GM12878 (cell line): ENCODE measurements around the gene CORO2B. TPM values are rescaled to one million over a fixed set of nuclear protein-coding genes. Genes with fewer than 3 reads are reported as not detected.

Experiments
- ATAC-seq: fragments of 200-7000 bp; cut with Tn5 transposase; 3 replicates; pipeline ENCODE4 v1.9.1; 2020; ENCODE audit warnings: mild to moderate bottlenecking, moderate library complexity
- BruUV-seq: library from RNA; stranded (reverse); fragments of 400-500 nt; replicated peaks from 2 replicates; lab custom pipeline; 2021; lab: Mats Ljungman, UMichigan
- CTCF ChIA-PET: fragments of 300-600 bp; sonication (Branson Sonifier 250); formaldehyde crosslinking; extraction: SDS; loops from one replicate; lab custom pipeline; 2021; ENCODE audit warnings: inconsistent platforms; lab: Yijun Ruan, JAX
- POLR2A ChIA-PET: fragments of 350-600 bp; formaldehyde crosslinking; extraction: SDS; loops from one replicate; lab custom pipeline; 2021; ENCODE audit warnings: inconsistent platforms; lab: Charles Lee
- RAD21 ChIA-PET: fragments of 300-600 bp; sonication (Branson Sonifier 250); formaldehyde crosslinking; loops from one replicate; lab custom pipeline; 2023; ENCODE audit warnings: antibody characterized with exemption; ENCODE audit not compliant: unreplicated experiment; lab: Charles Lee
- SMC1A ChIA-PET: fragments of 300-600 bp; sonication (Branson Sonifier 250); formaldehyde crosslinking; loops from one replicate; lab custom pipeline; 2023; ENCODE audit not compliant: unreplicated experiment, uncharacterized antibody; lab: Charles Lee
- DNase-seq: peaks from one replicate; pipeline ENCODE4 v3.0.0-alpha.2; 2011; ENCODE audit warnings: low read depth, low spot score
- FAIRE-seq: peaks from 3 replicates; lab custom pipeline; 2011; peaks lifted over from hg19 to GRCh38; lab: Jason Lieb, UNC
- H2AFZ ChIP-seq: 2 replicates; pipeline ENCODE4 v1.6.0; 2011; ENCODE audit warnings: low read depth, low read length, control low read depth; ENCODE audit not compliant: control insufficient read depth
- H3K27ac ChIP-seq: 2 replicates; pipeline ENCODE4 v1.5.1; 2011; ENCODE audit warnings: control low read depth; ENCODE audit not compliant: control insufficient read depth, insufficient read depth
- H3K27me3 ChIP-seq, 2 experiments: replicated peaks in 1 of 2; 2 replicates each; pipeline versions ENCODE4 v1.6.0 to v1.6.1; 2011; ENCODE audit warnings: low read length in 1 of 2; ENCODE audit not compliant: control insufficient read depth in 2 of 2, insufficient read depth in 2 of 2
- H3K36me3 ChIP-seq, 2 experiments: 2 replicates each; pipeline ENCODE4 v1.5.1; 2011; ENCODE audit warnings: low read length in 1 of 2; ENCODE audit not compliant: control insufficient read depth in 2 of 2, insufficient read depth in 2 of 2
- H3K4me1 ChIP-seq: 2 replicates; pipeline ENCODE4 v1.6.1; 2011; ENCODE audit warnings: mild to moderate bottlenecking, low read length, moderate library complexity, mixed read lengths; ENCODE audit not compliant: control insufficient read depth, insufficient read depth
- H3K4me2 ChIP-seq: 2 replicates; pipeline ENCODE4 v1.6.0; 2011; ENCODE audit warnings: control low read depth; ENCODE audit not compliant: control insufficient read depth, insufficient read depth
- H3K4me3 ChIP-seq: fragments of 200-600 bp; sonication (generic); 2 replicates; pipeline ENCODE4 v1.5.1; 2016
- H3K79me2 ChIP-seq: 2 replicates; pipeline ENCODE4 v1.6.0; 2011; ENCODE audit warnings: low read length; ENCODE audit not compliant: control insufficient read depth, insufficient read depth
- H3K9ac ChIP-seq: 2 replicates; pipeline ENCODE4 v1.8.0; 2011; ENCODE audit warnings: low read length, control low read depth, mixed read lengths; ENCODE audit not compliant: control insufficient read depth, insufficient read depth
- H3K9me3 ChIP-seq: replicated peaks from 3 replicates; pipeline ENCODE4 v1.5.1; 2011; ENCODE audit warnings: mild to moderate bottlenecking, low read length; ENCODE audit not compliant: control insufficient read depth, insufficient read depth
- H4K20me1 ChIP-seq: 2 replicates; pipeline ENCODE4 v1.6.0; 2011; ENCODE audit not compliant: control insufficient read depth, insufficient read depth
- BRCA1 ChIP-seq: IDR thresholded peaks from 2 replicates; pipeline ENCODE4 v1.6.1; 2011; ENCODE audit warnings: low read depth, low read length, improper control_type of control experiment
- EED ChIP-seq: sonication (generic); IDR thresholded peaks from 2 replicates; pipeline ENCODE4 v1.6.1; 2016; ENCODE audit warnings: antibody characterized with exemption, low read depth
- FOS ChIP-seq: IDR thresholded peaks from 3 replicates; pipeline ENCODE4 v1.6.1; 2011; ENCODE audit warnings: borderline replicate concordance; ENCODE audit not compliant: insufficient read length; ENCODE audit errors: extremely low read depth
- MYB ChIP-seq: fragments of 150-350 bp; IDR thresholded peaks from 2 replicates; pipeline ENCODE4 v1.6.1; 2014; ENCODE audit warnings: mild to moderate bottlenecking, low read depth, low read length, borderline replicate concordance
- PAX8 ChIP-seq: fragments of 450-650 bp; IDR thresholded peaks from 2 replicates; pipeline ENCODE4 v1.6.1; 2017; ENCODE audit warnings: mild to moderate bottlenecking, moderate library complexity
- SKIL ChIP-seq: fragments of 450-650 bp; IDR thresholded peaks from 2 replicates; pipeline ENCODE4 v1.6.1; 2017; ENCODE audit warnings: mild to moderate bottlenecking, low read depth, inconsistent platforms; ENCODE audit not compliant: poor library complexity, severe bottlenecking
- WGBS: methylation state at CpG from one replicate; pipeline ENCODE4 v1.1.6; 2016; ENCODE audit warnings: low lambda C conversion rate; ENCODE audit not compliant: insufficient replicate concordance, insufficient coverage; ENCODE audit errors: missing lambda C conversion rate; 5-methylcytosine and 5-hydroxymethylcytosine counted together
- in situ Hi-C: fragments of 300-500 bp; cut with MboI; formaldehyde crosslinking; loops from 9 replicates; pipeline ENCODE4 v1.14.3; 2018; ENCODE audit warnings: mixed read lengths
- intact Hi-C: fragments of 100-400 bp; cut with micrococcal nuclease; formaldehyde crosslinking; loops from one replicate; pipeline ENCODE4 v1.14.2; 2022; ENCODE audit not compliant: unreplicated experiment
- polyA plus RNA-seq, 11 experiments: library from polyadenylated mRNA; depleted of rRNA in 4 of 11; unstranded in 6 of 11; stranded (reverse) in 5 of 11; fragments of >200 nt; fragmentation: Nextera tagmentation in 4 of 11; fragmentation: Illumina TruSeq in 1 of 11; extraction: Ambion mirVana in 4 of 11; extraction: Trizol in 1 of 11; gene quantifications; 1 replicate in 1 of 11; 2 replicates in 10 of 11; pipeline versions ENCODE4 v1.2.1 to v1.2.3, GENCODE V29; 2011 to 2016; ENCODE audit warnings: inconsistent platforms in 2 of 11, missing spikeins in 2 of 11, low read depth in 1 of 11
- total RNA-seq, 4 experiments: library from RNA; depleted of rRNA in 3 of 4; stranded (reverse); fragments of >200 nt in 3 of 4; fragmentation: Illumina TruSeq in 1 of 4; extraction: Trizol in 1 of 4; gene quantifications; 2 replicates each; pipeline versions ENCODE4 v1.2.1 to v1.2.3, GENCODE V29; 2013 to 2021

Gene CORO2B
- total and polyA plus RNA-seq, 10 of the 15 experiments (the other 5 are each of a cell fraction or from before 2014, with no cell fraction given), result 0.05 to 0.73 (median 0.13) TPM; not detected in 4

- FAIRE-seq (no peak), DNase-seq (no peak), ATAC-seq (no peak)
- no peak overlapping the region for H3K4me2 ChIP-seq
- CTCF ChIA-PET, result no interaction called here
- no TSS peak for BruUV-seq
- H3K79me2 ChIP-seq, result no peaks in the 10 kb centered on the region
- no peak overlapping the region for H3K4me3 ChIP-seq
- intact Hi-C loops (no loop called here), in situ Hi-C loops (no loop called here)
- no peak overlapping the region for H3K9ac ChIP-seq
- no peaks in the 10 kb centered on the region for H3K4me1 ChIP-seq
- H2AFZ ChIP-seq, result no peak overlapping the region
- no peaks in the 10 kb centered on the region for H3K36me3 ChIP-seq
- POLR2A ChIA-PET, result no interaction called here
- no peaks in the 10 kb centered on the region; the same call in 1 of the 2 replicates for H4K20me1 ChIP-seq
- H3K27me3 ChIP-seq, result peaks cover 11 to 12% of the 10 kb centered on the region in 2 experiments
- RAD21 ChIA-PET, result no interaction called here
- TF ChIP-seq FOS, result no peak
- TF ChIP-seq SKIL, result no peak
- TF ChIP-seq PAX8, result no peak
- no peak for TF ChIP-seq EED
- no peak for TF ChIP-seq BRCA1
- TF ChIP-seq MYB, result no peak
- SMC1A ChIA-PET, result no interaction called here
- WGBS, result 28% methylated on average over 12 of the region's 12 CpGs
- H3K9me3 ChIP-seq, result no peaks in the 10 kb centered on the region
- H3K27ac ChIP-seq, result no peak overlapping the region
Measured at GRCh38 chr15:68583936-68584755, 5.4 kb downstream of the CORO2B start.
